GM12873 (cell line): ENCODE measurements around the gene MYL5.

ENCODE experiments used
- TF ChIP-seq, protein P1 (sequence below): IDR thresholded peaks from 2 replicates; pipeline ENCODE4 v1.5.1; 2012; ENCODE audit warnings: low read depth, mild to moderate bottlenecking, moderate library complexity, low read length, control low read depth; ENCODE audit not compliant: insufficient read depth; ENCODE audit errors: missing control alignments

MYL5 gene

DNA sequence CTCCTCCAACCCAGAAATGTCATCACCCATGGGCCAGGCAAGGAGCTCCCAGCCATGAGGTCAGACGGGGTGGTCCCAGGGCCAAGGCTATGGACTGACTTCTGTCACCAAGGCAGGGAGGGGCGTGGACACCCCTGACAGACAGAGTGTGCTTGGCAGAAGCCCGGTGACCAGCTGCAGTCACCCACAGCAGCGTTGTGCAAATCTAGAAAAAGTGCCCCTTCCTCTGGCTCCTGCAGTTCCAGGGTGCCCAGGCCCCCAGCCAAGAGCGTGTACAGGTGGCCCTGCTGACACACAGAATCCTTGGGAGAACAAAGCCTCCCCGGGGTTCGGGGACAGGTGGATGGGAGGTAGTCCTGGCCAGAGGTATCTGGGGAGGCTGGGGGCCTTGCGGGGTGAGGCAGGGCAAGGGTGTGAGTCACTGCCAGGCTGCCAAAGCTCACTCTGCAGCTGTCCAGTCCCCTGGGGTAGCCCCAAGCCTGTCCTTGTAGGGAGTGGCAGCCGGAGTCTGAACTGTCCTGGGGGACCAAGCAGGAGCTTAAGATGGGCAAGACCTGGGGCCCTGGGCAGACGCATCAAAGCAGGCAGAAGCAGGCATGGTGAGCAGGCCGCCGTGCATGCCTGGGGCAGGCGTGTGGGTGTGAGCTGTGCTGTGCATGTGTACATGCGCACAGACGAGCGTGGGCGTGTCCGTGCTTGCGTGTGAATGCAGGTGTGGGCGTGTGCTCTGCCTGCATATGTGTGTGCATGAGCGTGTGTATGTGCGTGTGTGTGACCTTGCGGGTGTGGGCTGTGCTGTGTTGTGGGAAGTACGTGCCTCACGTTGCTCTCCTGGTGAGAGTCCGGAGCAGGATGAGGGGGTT, 3.3 kb downstream of the MYL5 start:
- TF ChIP-seq, protein P1, sequence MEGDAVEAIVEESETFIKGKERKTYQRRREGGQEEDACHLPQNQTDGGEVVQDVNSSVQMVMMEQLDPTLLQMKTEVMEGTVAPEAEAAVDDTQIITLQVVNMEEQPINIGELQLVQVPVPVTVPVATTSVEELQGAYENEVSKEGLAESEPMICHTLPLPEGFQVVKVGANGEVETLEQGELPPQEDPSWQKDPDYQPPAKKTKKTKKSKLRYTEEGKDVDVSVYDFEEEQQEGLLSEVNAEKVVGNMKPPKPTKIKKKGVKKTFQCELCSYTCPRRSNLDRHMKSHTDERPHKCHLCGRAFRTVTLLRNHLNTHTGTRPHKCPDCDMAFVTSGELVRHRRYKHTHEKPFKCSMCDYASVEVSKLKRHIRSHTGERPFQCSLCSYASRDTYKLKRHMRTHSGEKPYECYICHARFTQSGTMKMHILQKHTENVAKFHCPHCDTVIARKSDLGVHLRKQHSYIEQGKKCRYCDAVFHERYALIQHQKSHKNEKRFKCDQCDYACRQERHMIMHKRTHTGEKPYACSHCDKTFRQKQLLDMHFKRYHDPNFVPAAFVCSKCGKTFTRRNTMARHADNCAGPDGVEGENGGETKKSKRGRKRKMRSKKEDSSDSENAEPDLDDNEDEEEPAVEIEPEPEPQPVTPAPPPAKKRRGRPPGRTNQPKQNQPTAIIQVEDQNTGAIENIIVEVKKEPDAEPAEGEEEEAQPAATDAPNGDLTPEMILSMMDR, result no peak

DNA sequence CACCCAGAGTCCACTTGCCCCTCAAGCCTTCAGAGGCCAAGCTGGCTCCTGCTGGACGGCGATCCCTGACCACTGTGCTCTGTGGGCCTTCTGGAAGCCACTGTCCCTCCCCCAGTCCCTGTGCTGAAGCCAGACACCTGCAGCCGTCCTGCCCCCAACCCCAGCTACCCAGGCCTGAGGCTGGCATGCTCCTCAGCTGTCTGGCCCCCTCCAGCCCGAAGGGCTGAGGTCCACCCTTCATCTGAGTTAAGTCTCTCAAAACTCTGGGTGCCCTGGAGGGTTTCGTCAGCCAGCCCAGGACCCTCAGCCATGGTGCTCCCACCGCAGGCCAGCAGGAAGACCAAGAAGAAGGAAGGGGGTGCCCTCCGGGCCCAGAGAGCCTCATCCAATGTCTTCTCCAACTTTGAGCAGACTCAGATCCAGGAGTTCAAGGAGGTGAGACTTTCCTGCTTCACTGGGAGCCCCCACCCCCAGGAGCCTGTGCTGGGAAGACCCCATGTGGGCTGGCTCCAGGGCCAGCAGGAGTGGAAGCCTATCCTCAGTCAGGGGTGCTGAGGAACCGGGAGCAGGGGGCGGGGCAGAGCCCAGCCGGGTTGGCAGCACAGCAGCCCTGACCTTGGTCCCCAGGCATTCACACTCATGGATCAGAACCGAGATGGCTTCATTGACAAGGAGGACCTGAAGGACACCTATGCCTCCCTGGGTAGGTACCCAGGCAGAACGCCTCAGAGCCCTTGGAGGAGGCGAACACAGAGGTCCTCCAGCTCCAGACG, 4.2 kb downstream of the MYL5 start:
- TF ChIP-seq, protein P1, result no peak

DNA sequence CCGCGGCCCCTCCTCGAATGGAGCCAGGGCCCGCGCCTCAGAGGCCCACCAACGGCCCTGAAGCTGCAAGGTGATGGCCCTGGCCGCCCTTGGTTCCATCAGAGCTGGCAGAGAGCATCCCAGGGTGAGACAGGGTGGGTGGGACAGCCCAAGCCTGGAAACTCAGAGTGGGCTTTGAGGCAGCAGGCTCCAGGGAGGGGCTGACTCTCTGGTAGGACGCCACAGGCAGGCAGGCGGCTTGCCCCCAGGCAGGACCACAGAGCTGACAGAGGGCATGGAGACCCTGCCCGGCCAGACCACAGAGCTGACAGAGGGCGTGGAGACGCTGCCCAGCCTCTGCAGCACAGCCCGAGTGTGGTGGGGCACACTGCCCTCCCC, 4.8 kb downstream of the MYL5 start:
- TF ChIP-seq, protein P1, result no peak

DNA sequence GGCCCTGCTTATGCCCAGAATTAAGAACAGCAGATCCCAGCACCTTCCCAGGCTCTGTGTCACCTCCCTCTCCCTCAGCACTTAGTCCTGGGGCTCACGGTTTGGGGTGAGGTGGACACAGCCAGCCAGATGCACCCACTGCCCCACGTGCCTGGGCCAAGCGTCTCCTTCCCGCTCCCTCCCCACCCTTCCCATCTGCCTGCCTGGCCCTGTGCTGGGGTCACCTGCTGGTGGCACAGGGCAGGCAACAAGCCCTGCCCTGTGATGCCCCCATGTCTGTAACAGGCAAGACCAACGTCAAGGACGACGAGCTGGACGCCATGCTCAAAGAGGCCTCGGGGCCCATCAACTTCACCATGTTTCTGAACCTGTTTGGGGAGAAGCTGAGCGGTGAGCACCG, 5.3 kb downstream of the MYL5 start:
- TF ChIP-seq, protein P1, result no peak

DNA sequence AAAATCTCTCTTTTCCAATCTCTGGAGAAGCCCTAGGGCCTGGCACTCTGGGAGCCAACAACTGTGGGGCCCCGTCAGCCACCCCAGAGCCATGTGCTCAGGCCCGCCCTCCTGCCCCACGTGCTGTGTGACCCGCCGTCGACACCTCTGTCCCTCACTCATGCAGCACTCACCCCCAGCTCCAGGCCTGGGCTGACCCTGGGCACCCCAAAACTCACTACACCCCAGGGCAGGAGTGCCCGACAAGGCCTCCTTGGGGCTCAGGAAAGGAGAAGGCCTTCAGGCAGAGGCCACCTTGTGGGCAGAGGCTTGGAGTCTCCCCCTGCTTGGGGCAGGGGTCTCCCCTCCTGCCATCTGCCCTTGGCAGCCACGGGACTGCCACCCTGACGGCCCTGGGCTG, 5.7 kb downstream of the MYL5 start:
- TF ChIP-seq, protein P1, result no peak

DNA sequence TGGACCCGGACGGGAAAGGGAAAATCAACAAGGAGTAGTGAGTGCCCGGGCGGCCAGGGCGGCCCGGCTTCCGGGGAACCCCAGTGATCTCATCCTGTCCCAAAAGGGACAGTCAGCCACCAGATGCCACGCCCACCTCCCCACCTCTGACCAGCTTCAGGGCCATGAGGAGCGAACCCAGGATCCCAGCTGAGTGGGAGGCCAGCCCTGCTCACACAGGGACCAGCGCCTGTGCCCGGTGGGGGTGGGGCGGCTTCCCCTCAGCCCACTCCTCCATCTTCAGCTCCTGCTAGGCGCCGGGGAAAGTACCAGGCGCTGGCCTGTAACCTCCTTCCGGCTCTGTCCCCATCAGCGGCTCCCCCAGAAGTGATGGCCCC, 6.2 kb downstream of the MYL5 start:
- TF ChIP-seq, protein P1, result no peak

DNA sequence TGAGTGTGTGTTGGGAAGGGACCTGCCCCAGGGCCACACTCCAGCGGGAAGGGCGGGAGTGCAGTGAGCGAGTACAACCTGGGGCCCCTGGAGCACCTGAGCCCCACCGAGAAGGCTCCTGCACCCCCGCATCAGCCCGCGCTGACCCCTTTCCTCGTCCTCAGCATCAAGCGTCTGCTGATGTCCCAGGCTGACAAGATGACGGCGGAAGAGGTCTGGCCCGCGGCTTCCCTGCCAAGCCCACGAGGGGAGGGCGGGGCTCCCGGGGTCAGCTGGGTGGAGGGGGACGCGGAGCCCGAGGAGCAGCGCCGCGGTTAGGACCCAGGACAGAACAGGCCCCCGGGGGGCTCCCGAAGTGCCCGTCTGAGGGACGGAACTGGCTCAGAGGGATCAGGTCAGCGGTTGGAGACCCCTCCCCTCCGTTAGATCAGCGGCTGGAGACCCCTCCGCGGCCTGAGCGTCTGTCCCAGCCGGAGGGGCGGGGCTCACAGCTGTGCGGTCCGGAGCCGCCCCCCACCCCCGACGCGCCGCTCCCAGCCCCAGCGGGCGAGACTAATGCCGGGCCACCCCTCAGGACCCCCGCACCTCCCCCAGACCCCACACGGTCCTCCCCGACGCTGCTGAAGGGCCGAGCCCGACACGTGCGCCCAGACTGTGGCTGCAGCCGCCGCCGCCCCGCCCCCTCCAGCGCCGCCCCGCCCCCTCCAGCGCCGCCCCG, 6.7 kb downstream of the MYL5 start:
- TF ChIP-seq, protein P1, result no peak
